OCI-LY7 (cell line): ENCODE measurements around the gene RIN1. TPM values are rescaled to one million over a fixed set of nuclear protein-coding genes. Genes with fewer than 3 reads are reported as not detected.
A peak's percentile ranks its signal among the peaks of the same experiment; 100 is the strongest.

Experiments
- BruUV-seq: library from RNA; stranded (reverse); fragments of 400-500 nt; replicated peaks from 2 replicates; lab custom pipeline; 2021; lab: Mats Ljungman, UMichigan
- CTCF ChIA-PET: fragments of 300-600 bp; sonication (Branson Sonifier 250); formaldehyde crosslinking; loops from one replicate; lab custom pipeline; 2022; ENCODE audit warnings: antibody characterized with exemption; ENCODE audit not compliant: unreplicated experiment; lab: Charles Lee
- POLR2A ChIA-PET: fragments of 300-600 bp; sonication (Branson Sonifier 250); formaldehyde crosslinking; loops from one replicate; lab custom pipeline; 2022; ENCODE audit warnings: antibody characterized with exemption; lab: Charles Lee
- DNase-seq: peaks from one replicate; pipeline ENCODE4 v3.0.0-alpha.2; 2015; ENCODE audit warnings: low spot score
- H2AFZ ChIP-seq: fragments of 200-600 bp; sonication (generic), shearing (Covaris generic); 2 replicates; pipeline ENCODE4 v1.6.1; 2014; ENCODE audit warnings: mild to moderate bottlenecking, antibody characterized with exemption, low read length, moderate library complexity
- H3K27ac ChIP-seq: fragments of 200-600 bp; sonication (generic); 2 replicates; pipeline ENCODE4 v1.5.1; 2014; ENCODE audit warnings: mixed run types, low read depth, mild to moderate bottlenecking, moderate library complexity, low read length, inconsistent platforms; ENCODE audit not compliant: poor library complexity, severe bottlenecking
- H3K36me3 ChIP-seq: fragments of 200-600 bp; sonication (generic); 2 replicates; pipeline ENCODE4 v1.6.1; 2014; ENCODE audit warnings: mild to moderate bottlenecking, antibody characterized with exemption, low read length, moderate library complexity, mixed read lengths; ENCODE audit not compliant: insufficient read depth
- H3K4me1 ChIP-seq: fragments of 200-600 bp; sonication (generic); 2 replicates; pipeline ENCODE4 v1.5.1; 2014; ENCODE audit warnings: mild to moderate bottlenecking, low read length; ENCODE audit not compliant: insufficient read depth, poor library complexity, severe bottlenecking
- H3K4me2 ChIP-seq: fragments of 200-600 bp; sonication (generic); 2 replicates; pipeline ENCODE4 v1.6.1; 2014; ENCODE audit warnings: mild to moderate bottlenecking, low read length
- H3K4me3 ChIP-seq: fragments of 200-600 bp; sonication (generic); 2 replicates; pipeline ENCODE4 v1.5.1; 2014; ENCODE audit warnings: mild to moderate bottlenecking, low read depth, low read length; ENCODE audit not compliant: poor library complexity, severe bottlenecking
- H3K79me2 ChIP-seq: fragments of 200-600 bp; sonication (generic); 2 replicates; pipeline ENCODE4 v1.6.1; 2016; ENCODE audit warnings: low read depth, mild to moderate bottlenecking, low read length, moderate library complexity, mixed read lengths; ENCODE audit not compliant: insufficient read depth
- H3K9me2 ChIP-seq: fragments of 200-600 bp; sonication (generic); 2 replicates; pipeline ENCODE4 v1.6.1; 2016; ENCODE audit warnings: mild to moderate bottlenecking, low read length, mixed read lengths; ENCODE audit not compliant: insufficient read depth
- H3K9me3 ChIP-seq: fragments of 200-600 bp; sonication (generic); 2 replicates; pipeline ENCODE4 v1.6.1; 2014; ENCODE audit warnings: mild to moderate bottlenecking, mixed run types, low read length, mixed read lengths
- H4K20me1 ChIP-seq: fragments of 200-600 bp; sonication (generic); 2 replicates; pipeline ENCODE4 v1.6.1; 2014; ENCODE audit warnings: mild to moderate bottlenecking, antibody characterized with exemption, low read length, moderate library complexity, mixed read lengths; ENCODE audit not compliant: insufficient read depth
- EZH2phosphoT487 ChIP-seq: fragments of 200-600 bp; sonication (generic); IDR thresholded peaks from 2 replicates; pipeline ENCODE4 v1.6.1; 2018; ENCODE audit warnings: low read depth, borderline replicate concordance, mild to moderate bottlenecking, mixed run types, antibody characterized with exemption, low read length, moderate library complexity, mixed read lengths
- intact Hi-C: fragments of 100-400 bp; cut with micrococcal nuclease; formaldehyde crosslinking; loops from one replicate; pipeline ENCODE4 v1.10.0; 2022; ENCODE audit not compliant: unreplicated experiment
- total RNA-seq, 2 experiments: library from RNA; depleted of rRNA in 1 of 2; stranded (reverse); fragments of >200 nt in 1 of 2; shearing (Covaris generic) in 1 of 2; gene quantifications; 2 replicates each; pipeline ENCODE4 v1.2.3, GENCODE V29; 2014 to 2022
- TF ChIP-seq, protein P1 (sequence below): fragments of 200-600 bp; sonication (generic); conservative IDR thresholded peaks from 2 replicates; pipeline ENCODE4 v1.5.1; 2014; ENCODE audit warnings: mild to moderate bottlenecking, antibody characterized with exemption, low read length, moderate library complexity, mixed read lengths

Gene RIN1
- total RNA-seq, 2 experiments from 2014 or later: 1.6 to 2.9 TPM

DNA sequence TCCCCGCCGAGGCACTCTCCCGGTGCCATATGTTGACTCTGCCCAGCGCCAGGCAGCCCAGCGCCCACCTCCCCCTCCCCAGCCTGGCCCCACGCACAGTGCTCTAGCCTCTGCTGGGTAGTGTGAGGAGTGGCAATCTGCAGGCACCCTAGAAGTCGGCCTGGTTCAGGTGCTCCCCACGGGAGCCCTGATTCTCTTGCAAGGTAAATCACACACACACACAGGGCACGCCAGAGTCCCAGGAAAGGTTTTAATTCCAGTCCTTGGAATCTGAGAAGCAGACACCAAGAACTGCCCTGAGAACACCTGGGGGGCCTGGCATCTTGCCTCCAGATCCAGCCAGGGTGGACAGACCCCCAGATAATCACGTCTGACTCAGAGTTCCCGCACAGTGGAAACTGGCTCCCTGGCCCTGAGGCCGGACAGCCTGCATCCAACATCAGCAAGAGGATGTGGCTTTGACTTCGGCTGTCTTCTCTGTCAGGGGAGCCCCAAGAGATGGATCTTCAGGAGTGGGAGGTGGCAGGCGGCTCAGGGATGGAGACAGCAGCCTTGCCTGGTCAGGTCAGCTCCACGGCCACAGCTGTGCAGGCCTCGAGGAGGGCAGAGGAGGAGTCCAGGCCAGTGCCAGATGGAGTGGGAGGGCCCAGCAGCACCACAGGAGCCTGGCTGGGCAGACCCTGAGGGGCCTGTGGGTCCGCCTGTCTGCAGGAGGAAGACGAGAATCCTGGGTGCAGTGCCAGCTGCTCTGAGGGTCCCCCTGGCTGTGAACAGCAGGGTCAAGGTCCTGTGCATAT lies 1.1 kb upstream of the RIN1 start:
- peaks cover 14% of the 10 kb centered on the region for H3K4me1 ChIP-seq
- H2AFZ ChIP-seq: no peak overlapping the region
- no peaks in the 10 kb centered on the region for H3K79me2 ChIP-seq
- no peak overlapping the region for H3K4me3 ChIP-seq
- H3K4me2 ChIP-seq: 0 out of 2 replicates have a peak overlapping the region, but pooled peaks have one; percentile 2
- TSS peak; percentile 80 for BruUV-seq
- peaks cover 51% of the 10 kb centered on the region for H3K36me3 ChIP-seq
- H4K20me1 ChIP-seq: no peaks in the 10 kb centered on the region
- no peaks in the 10 kb centered on the region for H3K9me3 ChIP-seq
- ChIA-PET POLR2A (no interaction called here), CTCF (interaction anchor here (0.5 kb wide), 1 partner anchor 8 kb away, joined by 3 read pairs; no protein-coding TSS in a partner anchor)
- H3K27ac ChIP-seq: no peak overlapping the region
- no peaks in the 10 kb centered on the region for H3K9me2 ChIP-seq
- DNase-seq: no peak
- intact Hi-C loops: no loop called here
- TF ChIP-seq, protein P1, sequence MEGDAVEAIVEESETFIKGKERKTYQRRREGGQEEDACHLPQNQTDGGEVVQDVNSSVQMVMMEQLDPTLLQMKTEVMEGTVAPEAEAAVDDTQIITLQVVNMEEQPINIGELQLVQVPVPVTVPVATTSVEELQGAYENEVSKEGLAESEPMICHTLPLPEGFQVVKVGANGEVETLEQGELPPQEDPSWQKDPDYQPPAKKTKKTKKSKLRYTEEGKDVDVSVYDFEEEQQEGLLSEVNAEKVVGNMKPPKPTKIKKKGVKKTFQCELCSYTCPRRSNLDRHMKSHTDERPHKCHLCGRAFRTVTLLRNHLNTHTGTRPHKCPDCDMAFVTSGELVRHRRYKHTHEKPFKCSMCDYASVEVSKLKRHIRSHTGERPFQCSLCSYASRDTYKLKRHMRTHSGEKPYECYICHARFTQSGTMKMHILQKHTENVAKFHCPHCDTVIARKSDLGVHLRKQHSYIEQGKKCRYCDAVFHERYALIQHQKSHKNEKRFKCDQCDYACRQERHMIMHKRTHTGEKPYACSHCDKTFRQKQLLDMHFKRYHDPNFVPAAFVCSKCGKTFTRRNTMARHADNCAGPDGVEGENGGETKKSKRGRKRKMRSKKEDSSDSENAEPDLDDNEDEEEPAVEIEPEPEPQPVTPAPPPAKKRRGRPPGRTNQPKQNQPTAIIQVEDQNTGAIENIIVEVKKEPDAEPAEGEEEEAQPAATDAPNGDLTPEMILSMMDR: no peak
- no peak for TF ChIP-seq EZH2phosphoT487

DNA sequence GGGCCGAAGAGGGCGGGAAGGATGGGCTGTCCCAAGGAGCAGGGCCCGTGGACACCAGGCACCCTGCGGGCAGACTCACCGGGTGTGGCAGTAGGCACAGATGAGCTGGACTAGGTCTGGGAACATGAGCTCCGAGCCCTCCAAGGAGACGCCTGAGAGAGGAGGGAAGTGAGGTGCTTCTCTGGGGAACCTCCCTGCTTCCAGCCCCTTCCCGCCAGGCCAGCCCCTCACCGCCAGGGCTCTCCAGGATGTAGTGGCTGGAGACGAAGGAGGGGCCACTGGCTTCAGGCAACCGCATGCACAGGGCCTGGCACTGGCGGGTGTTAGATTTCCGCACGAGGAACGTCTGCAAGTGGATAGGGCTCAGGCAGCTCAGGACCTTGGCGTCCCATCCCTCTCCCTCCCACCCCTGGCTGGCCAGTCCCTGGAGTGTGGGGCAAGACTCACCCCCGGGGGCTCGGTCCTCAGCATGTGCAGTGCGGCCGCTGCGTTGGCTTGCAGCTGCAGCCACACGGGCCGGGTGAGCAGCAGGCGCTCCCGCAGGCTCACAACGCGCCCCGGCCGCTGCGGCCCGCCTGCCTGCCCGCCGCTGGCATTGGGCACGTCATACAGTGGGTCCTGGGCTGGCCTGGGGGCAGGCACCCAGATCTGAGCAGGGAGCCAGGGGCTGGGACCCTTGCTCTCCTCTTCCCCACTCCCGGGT lies 552 bp downstream of the RIN1 start:
- CTCF ChIA-PET: interaction anchor here (0.6 to 1.4 kb wide), 2 partner anchors 23 to 24 kb away, joined by 3 to 4 read pairs; no protein-coding TSS in a partner anchor
- Histone ChIP-seq H3K4me2 (peak overlapping the region; percentile 2; the same call in 1 of the 2 replicates), H3K4me3 (no peak overlapping the region), H3K27ac (no peak overlapping the region), H4K20me1 (no peaks in the 10 kb centered on the region), H3K4me1 (peaks cover 14% of the 10 kb centered on the region), H3K9me2 (no peaks in the 10 kb centered on the region), H2AFZ (no peak overlapping the region), H3K9me3 (no peaks in the 10 kb centered on the region), H3K36me3 (peaks cover 41% of the 10 kb centered on the region), H3K79me2 (no peaks in the 10 kb centered on the region)
- POLR2A ChIA-PET: no interaction called here
- TF ChIP-seq, protein P1: no peak
- TF ChIP-seq EZH2phosphoT487: no peak
- BruUV-seq: no TSS peak
- intact Hi-C loops: no loop called here
- no peak for DNase-seq
